Right atrium auricular region (tissue), 2 donors: ENCODE measurements around the gene BABAM2. TPM values are rescaled to one million over a fixed set of nuclear protein-coding genes. Genes with fewer than 3 reads are reported as not detected.

Experiments
- DNase-seq: peaks from one replicate; pipeline ENCODE4 v3.0.0-alpha.2; 2019; ENCODE audit warnings: low spot score
- H3K27ac ChIP-seq, 2 donors: fragments of 200-600 bp; sonication (generic); 1 replicate in 1 of 2; 2 replicates in 1 of 2; pipeline ENCODE4 v1.5.1; 2016 to 2019
- H3K27me3 ChIP-seq, 2 donors: fragments of 200-600 bp; sonication (generic); one replicate each; pipeline versions ENCODE4 v1.5.1 to v1.6.0; 2017 to 2019
- H3K36me3 ChIP-seq: fragments of 200-600 bp; sonication (generic); one replicate; pipeline ENCODE4 v1.5.1; 2016
- H3K4me1 ChIP-seq, 2 donors: fragments of 200-600 bp; sonication (generic); one replicate each; pipeline versions ENCODE4 v1.5.1 to v1.6.0; 2017 to 2019
- H3K4me3 ChIP-seq, 2 donors: fragments of 200-600 bp; sonication (generic); 1 replicate in 1 of 2; 2 replicates in 1 of 2; pipeline ENCODE4 v1.5.1; 2017 to 2019; ENCODE audit warnings: mild to moderate bottlenecking in 1 of 2, moderate library complexity in 1 of 2
- H3K9me3 ChIP-seq, 2 donors: fragments of 200-600 bp; sonication (generic); one replicate each; pipeline ENCODE4 v1.5.1; 2019
- CTCF ChIP-seq, 2 donors: fragments of 200-600 bp; sonication (generic); IDR thresholded peaks; one replicate each; pipeline ENCODE4 v1.5.1; 2019; ENCODE audit warnings: antibody characterized with exemption in 2 of 2
- total RNA-seq, 2 donors: library from RNA; depleted of rRNA; stranded (reverse); fragments of >200 nt; gene quantifications; one replicate each; pipeline ENCODE4 v1.1.0, GENCODE V29; 2016

Gene BABAM2
- total RNA-seq, 2 donors from 2014 or later, result 58.8 to 60.6 TPM

- no peaks in the 10 kb centered on the region for H3K27me3 ChIP-seq
- no peak overlapping the region for H3K4me3 ChIP-seq
- TF ChIP-seq CTCF (IDR thresholded peaks at IDR 0.05), result no peak
- DNase-seq, result no peak
- no peaks in the 10 kb centered on the region for H3K9me3 ChIP-seq
- no peaks in the 10 kb centered on the region for H3K36me3 ChIP-seq
- H3K4me1 ChIP-seq, result peaks cover 0 to 12% of the 10 kb centered on the region in 2 donors
- H3K27ac ChIP-seq, result no peak overlapping the region
Measured at GRCh38 chr2:27884601-27885000, 5.9 kb upstream of the BABAM2 start.

- no peak for TF ChIP-seq CTCF (IDR thresholded peaks at IDR 0.05)
- peaks cover 0 to 16% of the 10 kb centered on the region in 2 donors for H3K4me1 ChIP-seq
- H3K4me3 ChIP-seq, result no peak overlapping the region
- H3K27ac ChIP-seq, result no peak overlapping the region
- H3K9me3 ChIP-seq, result no peaks in the 10 kb centered on the region
- H3K36me3 ChIP-seq, result no peaks in the 10 kb centered on the region
- H3K27me3 ChIP-seq, result no peaks in the 10 kb centered on the region
- no peak for DNase-seq
Measured at GRCh38 chr2:27885234-27885633, 5.3 kb upstream of the BABAM2 start.

- no peak for TF ChIP-seq CTCF (IDR thresholded peaks at IDR 0.05)
- Histone ChIP-seq H3K9me3 (no peaks in the 10 kb centered on the region), H3K4me3 (no peak overlapping the region), H3K36me3 (no peaks in the 10 kb centered on the region), H3K4me1 (peaks cover 0 to 16% of the 10 kb centered on the region in 2 donors), H3K27ac (no peak overlapping the region), H3K27me3 (no peaks in the 10 kb centered on the region)
- no peak for DNase-seq
Measured at GRCh38 chr2:27885661-27886060, 4.9 kb upstream of the BABAM2 start.

GRCh38 chr2:27886322-27886721 is 4.2 kb upstream of the BABAM2 start:
- no peak for TF ChIP-seq CTCF (IDR thresholded peaks at IDR 0.05)
- no peaks in the 10 kb centered on the region for H3K27me3 ChIP-seq
- H3K36me3 ChIP-seq, result no peaks in the 10 kb centered on the region
- no peak overlapping the region for H3K4me3 ChIP-seq
- H3K27ac ChIP-seq, result no peak overlapping the region
- no peaks in the 10 kb centered on the region for H3K9me3 ChIP-seq
- peaks cover 0 to 17% of the 10 kb centered on the region in 2 donors for H3K4me1 ChIP-seq
- no peak for DNase-seq

GRCh38 chr2:27887111-27887510 is 3.4 kb upstream of the BABAM2 start:
- DNase-seq, result no peak
- no peaks in the 10 kb centered on the region for H3K27me3 ChIP-seq
- H3K9me3 ChIP-seq, result no peaks in the 10 kb centered on the region
- H3K4me1 ChIP-seq, result peaks cover 0 to 24% of the 10 kb centered on the region in 2 donors
- TF ChIP-seq CTCF (IDR thresholded peaks at IDR 0.05), result no peak
- no peaks in the 10 kb centered on the region for H3K36me3 ChIP-seq
- H3K4me3 ChIP-seq, result no peak overlapping the region
- H3K27ac ChIP-seq, result no peak overlapping the region

GRCh38 chr2:27887830-27888229 is 2.7 kb upstream of the BABAM2 start:
- Histone ChIP-seq H3K4me1 (peaks cover 0 to 24% of the 10 kb centered on the region in 2 donors), H3K27ac (peak overlapping the region; percentile 96 to 98), H3K4me3 (no peak overlapping the region), H3K27me3 (no peaks in the 10 kb centered on the region), H3K36me3 (no peaks in the 10 kb centered on the region), H3K9me3 (no peaks in the 10 kb centered on the region)
- no peak for DNase-seq
- no peak for TF ChIP-seq CTCF (IDR thresholded peaks at IDR 0.05)
